Stimulated activated naive CD4-positive, alpha-beta T cell treated with Interleukin-2 at 50 U/mL for 16 hours (primary cell): ENCODE measurements around the gene SRRM5.
"Not testable (repeated sequence)": the region's sequence is repeated elsewhere in the genome, so short reads cannot be mapped to it uniquely, and the experiment has no call there.

Experiments
- DNase-seq: peaks from one replicate; lab custom pipeline; 2025; lab: John Stamatoyannopoulos, UW

SRRM5 gene

DNA sequence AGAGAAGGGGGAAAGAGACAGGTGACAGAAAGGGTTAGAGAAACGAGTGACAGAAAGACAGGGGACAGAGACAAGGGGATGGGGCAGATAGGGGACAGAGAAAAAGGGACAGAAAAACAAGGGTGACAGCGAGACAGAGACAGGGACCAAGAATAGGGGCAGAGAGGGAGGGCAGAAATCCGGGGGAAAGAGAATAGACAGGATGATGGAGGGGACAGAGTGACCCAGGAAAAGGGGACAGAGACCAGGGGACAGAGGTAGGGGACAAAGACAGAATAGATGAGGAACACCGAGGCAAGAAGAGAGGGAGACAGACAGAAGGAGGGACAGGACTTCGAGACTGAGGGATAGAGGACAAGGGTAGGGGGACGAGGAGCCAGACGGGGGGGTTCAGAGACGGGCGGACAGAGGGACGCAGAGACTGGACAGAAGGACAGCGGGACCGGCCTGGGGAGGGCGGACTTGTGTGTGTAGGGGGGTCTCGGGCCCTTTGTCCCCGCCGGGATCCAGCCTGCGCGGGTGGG lies 27.2 kb downstream of the SRRM5 start:
- no peak for DNase-seq

DNA sequence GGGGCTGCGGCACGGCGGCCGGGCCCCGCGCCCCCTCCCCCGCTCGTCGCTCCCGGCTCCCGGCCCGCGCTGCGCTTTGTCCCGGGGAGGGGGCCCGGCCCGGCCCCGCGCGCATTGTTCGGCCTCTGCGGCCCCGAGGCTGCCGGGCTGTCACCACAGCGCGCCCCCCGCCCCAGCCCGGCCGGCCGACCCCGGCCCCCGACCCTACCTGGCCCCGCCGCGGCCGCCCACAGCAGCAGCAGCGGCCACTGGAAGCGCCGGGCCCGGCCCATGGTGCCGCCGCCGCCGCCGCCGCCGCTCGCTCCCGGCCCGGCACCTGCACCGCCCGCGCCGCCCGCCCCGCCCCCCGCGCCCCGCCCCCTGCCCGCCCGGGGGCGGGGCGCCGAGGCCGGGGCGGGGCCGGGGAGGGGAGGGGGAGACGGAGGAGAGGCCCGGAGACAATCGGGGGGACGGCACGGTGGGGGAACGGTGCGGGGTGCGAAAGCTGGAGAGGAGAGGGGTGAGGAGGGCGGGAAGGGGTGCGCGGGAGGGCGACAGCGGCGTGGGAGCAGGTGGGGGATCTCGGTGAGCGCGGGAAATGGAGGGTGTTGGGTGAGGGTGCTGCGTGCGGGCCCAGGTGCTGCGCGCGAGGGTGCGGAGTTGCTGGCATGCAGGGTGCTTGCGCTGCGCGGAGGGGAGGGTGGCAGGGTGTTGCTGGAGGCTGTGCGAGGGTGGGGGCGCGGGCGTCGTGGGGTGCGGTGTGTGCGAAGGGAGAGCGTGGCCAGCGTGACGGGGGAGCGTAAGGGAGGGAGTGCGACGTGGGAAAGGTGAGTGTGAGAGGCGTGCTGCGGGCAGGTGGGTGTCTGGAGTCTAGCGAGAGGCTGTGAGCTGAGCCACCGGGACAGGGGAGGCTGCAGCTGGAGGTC lies 27.9 kb downstream of the SRRM5 start, which contains the start of gene CADM4:
Gene CADM4 (minus strand): TSS at position 332 of the 905 bp plus-strand sequence. CDS start 60 bp downstream, at position 272.
- DNase-seq = peak; percentile 50

DNA sequence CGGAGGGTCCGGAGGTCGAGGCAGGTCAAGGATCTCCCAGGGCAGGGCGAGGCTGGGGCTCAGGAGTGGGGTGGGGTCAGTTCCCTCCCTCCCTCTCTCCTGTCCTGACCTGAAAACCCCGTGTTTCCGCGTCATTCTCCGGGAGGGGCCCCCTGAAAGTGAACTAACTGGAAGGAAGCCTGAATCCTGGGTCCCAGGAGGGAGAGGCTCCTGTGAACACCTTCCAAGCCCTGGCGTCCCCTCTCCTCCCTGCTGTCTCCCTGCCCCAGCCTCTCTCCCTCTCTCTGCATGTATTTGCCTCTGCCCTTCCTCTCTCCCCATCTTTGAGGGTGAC lies 28.5 kb downstream of the SRRM5 start:
- DNase-seq = no peak

DNA sequence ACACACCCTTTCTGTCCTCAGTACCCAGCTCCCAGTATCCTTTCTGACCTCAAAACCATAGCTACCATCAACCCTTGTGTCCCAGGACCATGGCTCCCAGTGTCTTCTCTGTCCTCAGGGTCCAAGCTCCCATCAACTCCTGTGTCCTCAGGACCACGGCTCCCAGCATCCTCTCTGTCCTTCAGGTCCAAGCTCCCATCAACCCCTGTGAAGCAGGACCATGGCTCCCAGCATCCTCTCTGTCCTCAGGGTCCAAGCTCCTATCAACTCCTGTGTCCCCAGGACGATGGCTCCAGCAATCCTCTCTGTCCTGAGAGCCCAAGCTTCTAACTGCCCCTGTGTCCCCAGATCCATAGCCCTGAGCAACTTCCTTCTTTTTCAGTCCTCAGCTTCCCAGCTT lies 29.4 kb downstream of the SRRM5 start:
- DNase-seq = no peak

DNA sequence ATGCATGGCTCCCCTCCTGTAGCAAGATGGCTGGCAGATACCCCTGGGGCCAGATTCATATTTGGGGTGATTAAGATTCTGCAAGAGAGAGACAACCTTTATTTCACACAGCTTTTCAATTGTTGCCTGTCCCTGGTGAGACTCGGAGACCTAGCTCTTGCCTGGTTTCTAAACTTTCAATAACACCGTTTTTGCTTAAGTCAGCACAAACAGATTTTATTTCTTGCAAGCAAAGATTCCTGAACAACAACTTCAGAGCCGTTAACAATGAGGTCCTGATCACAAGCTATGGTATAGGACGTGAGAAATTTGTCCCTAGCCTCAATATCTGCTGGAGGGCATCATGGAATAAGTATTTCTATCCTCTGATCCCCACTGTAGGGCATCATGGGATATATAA lies 30.6 kb downstream of the SRRM5 start:
- no peak for DNase-seq

DNA sequence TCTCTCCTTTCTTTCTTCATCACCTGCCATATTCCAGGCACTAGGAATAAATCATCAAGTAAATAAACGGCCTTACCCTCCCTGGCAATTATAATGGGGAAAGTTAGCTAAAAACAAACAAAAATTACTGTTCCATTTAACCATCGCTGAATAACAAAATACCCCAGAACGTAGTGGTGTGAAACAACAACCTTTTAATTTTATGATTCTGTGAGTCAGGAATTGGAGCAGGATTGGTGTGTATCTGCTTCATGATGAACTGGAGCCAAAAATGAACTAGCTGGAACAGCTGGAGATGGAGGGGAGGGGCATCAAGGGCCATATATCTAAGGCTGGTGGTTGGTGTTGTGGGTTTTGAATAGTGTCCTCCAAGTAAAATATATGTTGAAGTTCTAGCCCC lies 31.4 kb downstream of the SRRM5 start:
- no peak for DNase-seq

DNA sequence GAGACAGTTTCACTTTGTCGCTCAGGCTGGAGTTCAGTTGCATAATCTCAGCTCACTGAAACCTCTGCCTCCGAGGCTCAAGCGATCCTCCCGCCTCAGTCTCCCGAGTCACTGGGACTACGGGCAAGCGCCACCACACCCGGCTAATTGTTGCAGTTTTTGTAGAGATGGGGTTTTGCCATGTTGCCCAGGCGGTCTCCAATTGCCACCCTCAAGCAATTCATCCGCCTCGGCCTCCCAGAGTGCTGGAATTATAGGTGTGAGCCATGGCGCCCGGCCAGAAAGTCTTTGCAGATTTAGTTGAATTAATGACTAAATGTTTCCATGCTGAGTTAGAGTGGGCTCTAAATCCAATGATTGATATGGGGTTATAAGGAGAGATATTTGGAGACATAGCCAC lies 32.3 kb downstream of the SRRM5 start:
- no peak for DNase-seq

DNA sequence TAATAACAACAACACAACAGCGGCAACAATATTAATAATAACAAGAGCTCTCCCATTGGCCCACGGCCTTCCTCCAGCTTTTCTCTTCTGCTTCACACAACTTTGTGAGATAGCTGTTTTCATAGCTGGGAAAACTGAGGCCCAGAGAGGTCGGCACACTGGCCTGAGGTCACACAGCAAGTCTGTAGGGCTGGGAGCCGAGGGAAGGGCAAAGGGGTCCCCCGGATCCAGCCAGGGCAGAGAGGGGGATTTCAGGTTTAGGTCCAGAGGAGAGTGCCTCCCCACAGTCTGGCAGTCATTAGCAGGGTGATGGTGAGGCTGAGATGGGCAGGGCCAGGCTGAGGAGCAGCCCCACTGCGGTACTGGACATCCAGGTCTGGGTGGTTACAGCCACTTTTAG lies 36.7 kb downstream of the SRRM5 start:
- no peak for DNase-seq

DNA sequence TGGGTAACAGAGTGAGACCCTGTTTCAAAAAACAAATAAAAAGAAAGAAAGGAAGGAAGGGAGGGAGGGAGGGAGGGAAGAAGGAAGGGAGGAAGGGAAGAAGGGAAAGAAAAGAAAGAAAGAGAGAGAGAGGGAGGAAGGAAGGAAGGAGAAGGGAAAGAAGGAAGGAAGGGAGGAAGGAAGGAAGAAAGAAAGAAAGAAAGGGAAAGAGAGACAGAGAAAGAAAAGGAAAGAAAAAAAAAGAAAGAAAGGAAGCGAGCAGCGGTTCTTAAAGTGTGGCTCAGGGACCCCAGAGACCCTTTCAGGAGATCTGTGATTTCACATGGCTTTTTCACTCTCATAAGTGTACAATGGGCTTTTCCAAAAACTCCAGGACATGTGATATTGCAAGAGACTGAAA lies 37.6 kb downstream of the SRRM5 start:
- DNase-seq = no peak

DNA sequence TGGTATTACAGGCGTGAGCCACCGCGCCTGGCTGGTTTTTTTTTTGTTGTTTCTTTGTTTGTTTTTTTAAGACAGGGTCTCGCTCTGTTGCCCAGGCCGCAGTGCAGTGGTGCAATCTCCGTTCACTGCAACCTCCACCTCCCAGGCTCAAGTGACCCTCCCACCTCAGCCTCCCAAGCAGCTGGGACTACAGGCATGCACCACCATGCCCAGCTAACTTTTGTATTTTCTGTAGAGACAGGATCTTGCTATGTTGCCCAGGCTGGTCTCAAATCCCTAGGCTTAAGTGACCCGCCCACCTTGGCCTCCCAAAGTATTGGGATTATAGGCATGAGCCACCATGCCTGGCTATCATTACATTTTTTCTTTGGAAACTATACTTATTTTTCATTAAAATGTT lies 38.4 kb downstream of the SRRM5 start:
- not testable (repeated sequence) for DNase-seq

DNA sequence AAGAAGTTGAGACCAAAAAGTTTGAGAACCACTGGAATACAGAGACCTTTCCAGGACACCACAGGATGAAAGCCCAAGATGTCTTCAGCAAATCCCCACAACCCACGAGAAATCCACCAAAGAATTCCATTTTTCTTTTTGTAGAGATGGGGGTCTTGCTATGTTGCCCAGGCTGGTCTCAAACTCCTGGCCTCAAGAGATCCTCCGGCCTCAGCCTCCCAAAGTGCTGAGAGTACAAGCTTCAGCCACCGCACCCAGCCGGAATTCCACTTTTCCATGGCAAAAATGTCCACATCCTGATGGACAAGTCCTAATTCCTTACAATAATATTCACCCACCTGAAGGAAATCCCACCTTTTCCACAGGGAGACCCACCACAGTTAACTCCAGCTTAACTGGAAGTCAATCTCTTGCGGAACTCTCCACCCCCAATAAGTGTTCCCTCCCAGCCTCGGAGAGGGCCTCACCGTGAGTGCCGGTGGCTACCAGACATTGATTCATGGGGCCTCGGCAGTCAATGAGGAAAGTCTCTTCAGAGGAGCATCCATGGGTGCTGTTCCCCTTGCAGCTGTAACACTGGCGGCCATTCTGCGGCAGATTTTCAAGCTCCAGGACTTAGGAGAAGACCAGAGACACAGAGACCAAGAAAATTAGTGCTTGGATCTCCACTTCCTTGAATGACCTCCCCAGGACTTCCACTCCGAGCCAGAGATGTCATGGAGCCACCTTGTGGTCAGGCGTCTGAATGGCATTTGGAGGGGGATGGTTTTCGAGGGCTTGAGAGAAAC lies 40.1 kb downstream of the SRRM5 start:
- DNase-seq = peak; percentile 14

DNA sequence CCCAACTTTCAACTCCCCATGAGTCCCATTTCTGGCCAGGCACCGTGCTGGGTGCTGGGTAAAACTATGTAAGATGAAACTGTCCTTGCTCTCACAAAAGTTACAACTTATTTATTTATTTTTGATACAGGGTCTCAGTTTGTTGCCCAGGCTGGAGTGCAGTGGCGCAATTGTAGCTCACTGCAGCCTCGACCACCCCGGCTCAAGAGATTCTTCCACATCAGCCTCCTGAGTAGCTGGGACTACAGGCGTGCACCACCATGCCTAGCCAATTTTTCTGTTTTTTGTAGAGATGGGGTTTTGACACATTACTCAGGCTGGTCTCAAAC lies 40.6 kb downstream of the SRRM5 start:
- DNase-seq = no peak

DNA sequence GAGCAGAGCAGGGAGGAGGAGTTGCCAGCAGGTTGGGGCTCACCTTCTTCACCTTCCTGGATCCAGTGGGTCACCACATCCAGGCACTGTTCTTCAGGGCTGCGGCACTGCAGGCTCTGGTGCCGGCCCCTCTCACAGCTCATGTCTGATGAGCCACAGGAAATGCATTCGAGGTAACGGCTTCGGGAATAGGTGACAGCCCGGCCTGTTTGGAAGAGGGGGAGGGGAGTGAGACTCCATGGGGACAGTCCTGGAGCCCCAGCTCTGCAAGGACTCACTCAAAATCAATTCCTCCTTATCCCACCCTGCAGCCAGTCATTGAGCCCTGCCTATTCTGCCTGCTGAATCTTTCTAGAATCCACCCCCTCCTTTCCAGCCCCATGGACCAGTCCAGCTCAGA lies 44.5 kb downstream of the SRRM5 start:
- DNase-seq = no peak

DNA sequence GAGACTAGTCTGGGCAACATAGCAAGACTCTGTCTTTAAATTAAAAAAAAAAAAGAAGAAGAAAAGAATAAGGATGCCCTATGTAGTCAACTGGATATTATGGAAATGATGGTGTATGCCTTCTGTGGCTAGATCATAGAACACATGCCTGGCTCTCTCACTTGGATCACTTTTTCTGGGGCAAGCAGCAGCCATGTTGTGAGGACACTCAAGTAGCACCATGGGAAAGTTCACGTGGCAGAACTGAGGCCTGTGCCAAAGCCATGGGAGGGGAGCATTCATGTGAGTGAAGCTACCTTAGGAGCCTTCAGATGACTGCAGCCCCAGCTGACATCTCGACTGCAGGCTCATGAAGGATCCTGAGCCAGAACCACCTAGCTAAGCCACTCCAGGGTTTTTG lies 46.1 kb downstream of the SRRM5 start:
- DNase-seq = no peak

DNA sequence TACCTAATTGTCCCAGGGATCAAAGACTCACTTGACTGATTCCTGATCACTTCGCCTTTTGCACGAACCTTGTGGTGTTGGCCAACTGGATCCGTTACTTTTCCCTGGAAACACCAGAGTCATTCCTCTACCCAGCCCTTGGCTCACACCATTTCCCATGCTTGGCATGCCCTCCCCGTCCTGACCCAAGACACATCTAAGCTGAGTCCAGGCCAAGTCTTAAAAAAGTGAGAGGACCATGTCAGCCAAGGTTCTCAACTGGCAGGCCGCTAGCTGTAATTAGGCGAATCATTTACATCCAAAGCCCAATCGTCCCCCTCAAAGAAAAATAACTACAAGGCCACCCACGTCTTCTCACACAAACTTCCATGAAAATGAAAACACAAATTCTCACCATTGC lies 46.6 kb downstream of the SRRM5 start:
- DNase-seq = no peak

DNA sequence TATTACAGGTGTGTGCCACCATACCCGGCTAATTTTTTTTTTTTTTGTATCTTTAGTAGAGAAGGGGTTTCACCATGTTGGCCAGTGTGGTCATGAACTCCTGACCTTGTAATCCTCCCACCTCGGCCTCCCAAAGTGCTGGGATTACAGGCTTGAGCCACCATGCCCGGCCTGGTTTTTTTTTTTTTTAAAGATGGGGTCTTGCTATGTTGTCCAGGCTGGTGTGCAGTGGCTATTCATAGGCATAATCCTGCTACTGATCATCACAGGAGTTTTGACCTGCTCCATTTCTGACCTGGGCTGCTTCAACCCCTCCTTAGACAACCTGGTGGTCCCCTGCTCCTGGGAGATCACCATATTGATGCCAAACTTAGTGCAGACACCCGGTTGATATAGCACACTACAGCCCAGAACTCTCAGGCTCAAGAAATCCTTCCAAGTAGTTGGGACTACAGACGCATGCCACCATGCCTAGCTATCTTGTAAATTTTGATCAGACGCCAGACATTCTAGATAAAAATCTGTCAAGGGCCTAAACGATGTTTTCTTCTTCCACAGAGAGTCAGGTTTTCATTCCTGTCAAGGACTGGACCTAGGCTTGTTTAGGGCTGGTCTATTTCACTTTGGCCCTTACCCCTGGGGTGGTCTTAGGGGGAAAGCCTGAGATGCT lies 48.5 kb downstream of the SRRM5 start:
- DNase-seq = no peak

DNA sequence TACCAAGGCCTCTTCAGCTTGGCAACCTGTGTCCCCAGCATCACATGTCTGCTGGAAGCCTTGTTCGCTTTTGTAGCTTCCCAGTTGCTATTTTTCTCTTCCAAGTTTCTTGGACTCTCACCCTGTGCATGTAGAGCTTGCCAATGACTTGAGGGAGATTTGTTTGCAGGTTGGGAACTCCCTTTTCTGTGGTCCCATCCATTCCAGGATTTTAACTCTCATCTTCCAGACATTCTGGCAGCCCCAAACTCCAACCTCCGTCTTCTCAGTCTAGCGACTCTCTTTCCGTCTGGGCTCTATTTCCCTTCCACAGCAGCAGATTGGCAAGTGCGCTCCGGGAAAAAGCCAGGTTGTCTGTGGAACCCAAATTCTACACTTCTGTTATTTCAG lies 49.1 kb downstream of the SRRM5 start:
- DNase-seq = no peak

DNA sequence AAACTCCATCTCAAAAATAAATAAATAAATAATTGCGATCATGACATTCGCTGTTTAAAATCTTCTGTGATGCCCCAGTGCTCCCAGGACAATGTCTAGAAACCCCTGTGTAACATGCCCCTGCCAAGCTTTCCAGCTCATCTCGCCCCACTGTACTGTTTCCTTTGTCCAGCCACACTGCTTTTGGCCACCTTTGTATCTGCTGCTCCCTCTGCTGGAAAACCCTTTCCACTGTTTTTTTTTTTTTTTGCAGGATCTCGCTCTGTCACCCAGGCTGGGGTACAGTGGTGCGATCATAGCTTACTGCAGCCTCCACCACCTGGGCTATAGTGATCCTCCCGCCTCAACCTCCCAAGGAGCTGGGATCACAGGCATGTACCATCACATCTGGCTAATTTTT lies 50.6 kb downstream of the SRRM5 start:
- no peak for DNase-seq

DNA sequence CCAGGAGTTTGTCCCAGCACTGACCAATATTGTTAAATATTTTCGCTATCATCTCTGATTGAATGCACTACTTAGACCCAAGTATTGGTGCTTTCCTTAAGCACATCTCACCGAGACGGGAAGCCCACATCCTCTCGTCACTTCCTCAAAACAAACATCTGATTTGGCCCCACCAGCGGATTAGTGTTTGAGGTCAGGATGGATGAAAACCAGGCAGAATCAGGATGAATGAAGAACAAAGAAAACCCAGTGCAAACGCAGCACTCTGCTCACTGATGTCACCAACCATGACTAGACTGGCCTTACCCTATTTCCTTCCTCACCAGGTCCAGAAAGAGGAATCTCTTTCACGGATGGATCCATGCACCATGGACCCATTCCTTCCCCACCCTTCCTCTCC lies 52.1 kb downstream of the SRRM5 start:
- no peak for DNase-seq
